Left lung (tissue), 10 donors: ENCODE results near the gene OR2V2. TPM values are rescaled to one million over a fixed set of nuclear protein-coding genes. Genes with fewer than 3 reads are reported as not detected.
"Not testable (repeated sequence)": the region's sequence is repeated elsewhere in the genome, so short reads cannot be mapped to it uniquely, and the experiment has no call there.

ENCODE experiments used
- ATAC-seq: fragments of 200-7000 bp; cut with Tn5 transposase; one replicate; pipeline ENCODE4 v1.9.1; 2020; ENCODE audit warnings: moderate library complexity
- DNase-seq, 4 donors: peaks; one replicate each; pipeline ENCODE4 v3.0.0-alpha.2; 2013 to 2020
- H3K27ac ChIP-seq, 2 donors: fragments of 200-600 bp; sonication (generic) in 1 of 2; one replicate each; pipeline versions ENCODE4 v1.5.0 to v1.8.0; 2020 to 2021
- H3K27me3 ChIP-seq, 2 donors: fragments of 200-600 bp; sonication (generic) in 1 of 2; one replicate each; pipeline versions ENCODE4 v1.5.0 to v1.8.0; 2020 to 2021
- H3K36me3 ChIP-seq, 2 donors: fragments of 200-600 bp; sonication (generic) in 1 of 2; one replicate each; pipeline versions ENCODE4 v1.5.0 to v1.8.0; 2020 to 2021
- H3K4me1 ChIP-seq, 2 donors: fragments of 200-600 bp; one replicate each; pipeline ENCODE4 v1.8.0; 2021
- H3K4me3 ChIP-seq, 2 donors: fragments of 200-600 bp; sonication (generic) in 1 of 2; one replicate each; pipeline versions ENCODE4 v1.5.0 to v1.8.0; 2020 to 2021; ENCODE audit warnings: mild to moderate bottlenecking in 1 of 2
- H3K9me3 ChIP-seq, 2 donors: fragments of 200-600 bp; sonication (generic) in 1 of 2; one replicate each; pipeline versions ENCODE4 v1.5.0 to v1.8.0; 2020 to 2021
- CTCF ChIP-seq, 2 donors: fragments of 200-600 bp; sonication (generic) in 1 of 2; IDR thresholded peaks; one replicate each; pipeline versions ENCODE4 v1.5.0 to v1.8.0; 2021; ENCODE audit warnings: antibody characterized with exemption in 2 of 2
- intact Hi-C, 2 donors: fragments of 100-400 bp; cut with DNase I; formaldehyde crosslinking; loops; one replicate each; pipeline versions ENCODE4 v1.11.2 to v1.14.2; 2022
- polyA plus RNA-seq, 6 donors: library from polyadenylated mRNA; unstranded; fragments of 120-200 nt; gene quantifications; one replicate each; pipeline ENCODE4 v1.2.1, GENCODE V29; 2013; ENCODE audit not compliant: insufficient read length in 6 of 6
- total RNA-seq, 2 donors: library from RNA; stranded (reverse); fragmentation: NEBNext Ultra II Directional; extraction: Animal tissue kit (Norgen Biotek cat#: 25700); gene quantifications; one replicate each; pipeline ENCODE4 v1.2.1, GENCODE V29; 2021
- donor health status: DM: no; HTN: yes; CAD: no.
- donor health status: DM: no; HTN: no; CAD: no.

OR2V2 gene
- total and polyA plus RNA-seq, 8 donors = 0.03 to 0.06 (median 0.04) TPM; not detected in 4

- Histone ChIP-seq H3K9me3 (no peaks in the 10 kb centered on the region), H3K27ac (no peak overlapping the region), H3K27me3 (peaks cover 0 to 84% of the 10 kb centered on the region in 2 donors), H3K4me3 (no peak overlapping the region), H3K36me3 (no peaks in the 10 kb centered on the region), H3K4me1 (no peaks in the 10 kb centered on the region)
- ATAC-seq (no peak), DNase-seq (no peak)
- no peak for TF ChIP-seq CTCF (IDR thresholded peaks at IDR 0.05)
- intact Hi-C loops = no loop called here
Observed at GRCh38 chr5:181107699-181108098, 39.7 kb upstream of the OR2V2 start.

GRCh38 chr5:181108578-181109165 lies 38.7 kb upstream of the OR2V2 start:
- DNase-seq (no peak), ATAC-seq (no peak)
- H3K27me3 ChIP-seq = peaks cover 0 to 92% of the 10 kb centered on the region in 2 donors
- no peak overlapping the region for H3K4me3 ChIP-seq
- no peaks in the 10 kb centered on the region for H3K36me3 ChIP-seq
- intact Hi-C loops = no loop called here
- no peak for TF ChIP-seq CTCF (IDR thresholded peaks at IDR 0.05)
- no peak overlapping the region for H3K27ac ChIP-seq
- no peaks in the 10 kb centered on the region for H3K9me3 ChIP-seq
- H3K4me1 ChIP-seq = no peaks in the 10 kb centered on the region

DNA sequence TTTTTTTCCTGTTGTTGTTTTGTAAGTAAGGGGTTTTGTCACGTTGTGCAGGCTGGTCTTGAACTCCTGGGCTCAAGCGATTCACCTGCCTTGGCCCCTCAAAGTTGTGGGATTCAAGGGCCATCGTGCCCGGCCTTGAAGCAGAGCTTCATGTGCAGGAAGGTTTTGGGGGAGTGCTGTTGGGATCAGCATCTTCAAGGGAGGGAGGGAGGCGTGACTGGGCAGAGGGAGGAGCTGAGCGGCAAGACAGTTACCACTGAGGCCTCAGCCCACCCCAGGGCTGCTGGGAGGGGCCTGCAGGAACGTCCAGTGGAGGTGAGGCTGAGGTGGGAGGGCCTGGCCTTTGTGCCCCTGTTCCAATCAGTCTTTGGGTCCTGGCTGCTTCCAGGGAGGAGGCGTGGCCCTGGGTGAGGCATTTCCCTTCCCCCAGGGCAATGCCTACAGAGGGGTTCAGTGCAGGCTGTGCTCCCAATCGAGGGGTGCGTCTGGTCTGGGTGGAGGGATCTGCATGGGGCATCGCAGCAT lies 37.8 kb upstream of the OR2V2 start:
- Histone ChIP-seq H3K4me1 (no peaks in the 10 kb centered on the region), H3K27ac (no peak overlapping the region), H3K9me3 (no peaks in the 10 kb centered on the region), H3K36me3 (no peaks in the 10 kb centered on the region), H3K4me3 (no peak overlapping the region), H3K27me3 (peaks cover 7 to 94% of the 10 kb centered on the region in 2 donors)
- no peak for TF ChIP-seq CTCF (IDR thresholded peaks at IDR 0.05)
- intact Hi-C loops = no loop called here
- no peak for ATAC-seq
- no peak for DNase-seq

- no peak overlapping the region for H3K27ac ChIP-seq
- intact Hi-C loops = no loop called here
- ATAC-seq (no peak), DNase-seq (no peak)
- no peaks in the 10 kb centered on the region for H3K36me3 ChIP-seq
- H3K9me3 ChIP-seq = no peaks in the 10 kb centered on the region
- no peak overlapping the region for H3K4me3 ChIP-seq
- no peaks in the 10 kb centered on the region for H3K4me1 ChIP-seq
- H3K27me3 ChIP-seq = peaks cover 21 to 94% of the 10 kb centered on the region in 2 donors
- no peak for TF ChIP-seq CTCF (IDR thresholded peaks at IDR 0.05)
Observed at GRCh38 chr5:181111010-181111409, 36.4 kb upstream of the OR2V2 start.

DNA sequence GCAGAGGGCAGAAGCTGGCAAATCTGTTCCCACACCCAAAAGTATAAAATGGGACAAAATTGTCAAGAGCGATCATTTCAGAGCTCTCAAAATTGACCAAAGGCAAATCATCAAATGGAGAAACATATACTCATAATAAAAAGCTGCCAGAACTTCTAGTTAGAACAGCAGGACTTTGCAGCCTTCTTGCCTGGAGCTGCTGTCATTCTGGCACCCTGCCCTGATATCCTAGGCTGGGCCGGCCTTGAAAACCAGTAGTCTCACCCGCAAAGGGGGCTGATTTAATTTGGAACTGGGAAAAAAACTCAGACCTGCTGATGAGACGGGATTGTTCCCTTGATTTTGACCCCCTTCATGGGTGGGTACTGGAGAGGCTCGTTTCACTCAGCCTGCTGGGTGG lies 34.9 kb upstream of the OR2V2 start:
- Histone ChIP-seq H3K27me3 (peaks cover 33 to 94% of the 10 kb centered on the region in 2 donors), H3K9me3 (no peaks in the 10 kb centered on the region), H3K4me1 (no peaks in the 10 kb centered on the region), H3K4me3 (no peak overlapping the region), H3K27ac (no peak overlapping the region), H3K36me3 (no peaks in the 10 kb centered on the region)
- DNase-seq (no peak), ATAC-seq (no peak)
- intact Hi-C loops = no loop called here
- no peak for TF ChIP-seq CTCF (IDR thresholded peaks at IDR 0.05)

DNA sequence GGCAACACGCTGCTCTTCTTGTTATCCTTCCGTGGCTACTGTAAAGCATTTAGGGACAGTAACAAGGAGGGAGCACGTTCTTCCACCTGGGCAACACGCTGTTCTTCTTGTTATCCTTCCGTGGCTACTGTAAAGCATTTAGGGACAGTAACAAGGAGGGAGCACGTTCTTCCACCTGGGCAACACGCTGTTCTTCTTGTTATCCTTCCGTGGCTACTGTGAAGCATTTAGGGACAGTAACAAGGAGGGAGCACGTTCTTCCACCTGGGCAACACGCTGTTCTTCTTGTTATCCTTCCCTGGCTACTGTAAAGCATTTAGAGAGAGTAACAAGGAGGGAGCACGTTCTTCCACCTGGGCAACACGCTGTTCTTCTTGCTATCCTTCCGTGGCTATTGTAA lies 33.8 kb upstream of the OR2V2 start:
- H3K4me3 ChIP-seq, H3K4me1 ChIP-seq, H3K36me3 ChIP-seq, intact Hi-C loops, H3K9me3 ChIP-seq, H3K27ac ChIP-seq, ATAC-seq, DNase-seq: not testable (repeated sequence)
- H3K27me3 ChIP-seq = peaks cover 33 to 95% of the 10 kb centered on the region in 2 donors
